K562 (cell line): ENCODE measurements around the gene TSPAN18. TPM values are rescaled to one million over a fixed set of nuclear protein-coding genes. Genes with fewer than 3 reads are reported as not detected.

Experiments used
- FOSL1 ChIP-seq: fragments of 200-800 bp; sonication (Bioruptor generic); conservative IDR thresholded peaks from 2 replicates; pipeline ENCODE4 v1.6.1; 2016; ENCODE audit warnings: missing genetic modification characterization, missing compliant biosample characterization
- MEF2A ChIP-seq: IDR thresholded peaks from 2 replicates; pipeline ENCODE4 v1.6.1; 2011; ENCODE audit warnings: low read depth, mild to moderate bottlenecking, low read length, moderate library complexity; ENCODE audit not compliant: control insufficient read depth
- ZNF280B ChIP-seq: fragments of 250-450 bp; sonication (Bioruptor Pico); IDR thresholded peaks from 2 replicates; pipeline ENCODE4 v1.5.1; 2021; ENCODE audit warnings: mild to moderate bottlenecking
- polyA plus RNA-seq, 8 experiments: library from polyadenylated mRNA; depleted of rRNA in 4 of 8; stranded (reverse) in 5 of 8; unstranded in 3 of 8; fragments of >200 nt; fragmentation: Nextera tagmentation in 2 of 8; fragmentation: Illumina TruSeq in 1 of 8; extraction: Ambion mirVana in 2 of 8; extraction: Trizol in 1 of 8; gene quantifications; 2 replicates each; pipeline versions ENCODE4 v1.2.1 to v1.2.3, GENCODE V29; 2011 to 2014; ENCODE audit warnings: inconsistent platforms in 1 of 8, missing spikeins in 1 of 8
- total RNA-seq, 7 experiments: library from RNA; depleted of rRNA in 6 of 7; stranded (reverse); fragments of >200 nt in 6 of 7; fragmentation: Illumina TruSeq in 2 of 7; extraction: Trizol in 2 of 7; gene quantifications; 2 replicates each; pipeline versions ENCODE4 v1.2.1 to v1.2.3, GENCODE V29; 2011 to 2021; ENCODE audit warnings: low replicate concordance in 1 of 7
- TF ChIP-seq, protein P1 (sequence below), 2 experiments: fragments of 450-650 bp; formaldehyde crosslinking in 1 of 2; IDR thresholded peaks; 2 replicates each; pipeline versions ENCODE4 v1.4.0 to v1.6.1; 2014 to 2020; ENCODE audit warnings: mild to moderate bottlenecking in 2 of 2, borderline replicate concordance in 1 of 2, low read depth in 1 of 2
- TF ChIP-seq, protein P2 (sequence below): fragments of 450-650 bp; IDR thresholded peaks from 2 replicates; pipeline ENCODE4 v1.6.1; 2017; ENCODE audit warnings: mild to moderate bottlenecking, moderate library complexity

Gene TSPAN18
- total and polyA plus RNA-seq, 9 of the 15 experiments (the other 6 are each of a cell fraction or from before 2014, with no cell fraction given), result 0.17 to 0.35 (median 0.22) TPM; not detected in 4

GRCh38 chr11:44950031-44950624 lies 223.4 kb downstream of the TSPAN18 start (continued):
- TF ChIP-seq, protein P1, sequence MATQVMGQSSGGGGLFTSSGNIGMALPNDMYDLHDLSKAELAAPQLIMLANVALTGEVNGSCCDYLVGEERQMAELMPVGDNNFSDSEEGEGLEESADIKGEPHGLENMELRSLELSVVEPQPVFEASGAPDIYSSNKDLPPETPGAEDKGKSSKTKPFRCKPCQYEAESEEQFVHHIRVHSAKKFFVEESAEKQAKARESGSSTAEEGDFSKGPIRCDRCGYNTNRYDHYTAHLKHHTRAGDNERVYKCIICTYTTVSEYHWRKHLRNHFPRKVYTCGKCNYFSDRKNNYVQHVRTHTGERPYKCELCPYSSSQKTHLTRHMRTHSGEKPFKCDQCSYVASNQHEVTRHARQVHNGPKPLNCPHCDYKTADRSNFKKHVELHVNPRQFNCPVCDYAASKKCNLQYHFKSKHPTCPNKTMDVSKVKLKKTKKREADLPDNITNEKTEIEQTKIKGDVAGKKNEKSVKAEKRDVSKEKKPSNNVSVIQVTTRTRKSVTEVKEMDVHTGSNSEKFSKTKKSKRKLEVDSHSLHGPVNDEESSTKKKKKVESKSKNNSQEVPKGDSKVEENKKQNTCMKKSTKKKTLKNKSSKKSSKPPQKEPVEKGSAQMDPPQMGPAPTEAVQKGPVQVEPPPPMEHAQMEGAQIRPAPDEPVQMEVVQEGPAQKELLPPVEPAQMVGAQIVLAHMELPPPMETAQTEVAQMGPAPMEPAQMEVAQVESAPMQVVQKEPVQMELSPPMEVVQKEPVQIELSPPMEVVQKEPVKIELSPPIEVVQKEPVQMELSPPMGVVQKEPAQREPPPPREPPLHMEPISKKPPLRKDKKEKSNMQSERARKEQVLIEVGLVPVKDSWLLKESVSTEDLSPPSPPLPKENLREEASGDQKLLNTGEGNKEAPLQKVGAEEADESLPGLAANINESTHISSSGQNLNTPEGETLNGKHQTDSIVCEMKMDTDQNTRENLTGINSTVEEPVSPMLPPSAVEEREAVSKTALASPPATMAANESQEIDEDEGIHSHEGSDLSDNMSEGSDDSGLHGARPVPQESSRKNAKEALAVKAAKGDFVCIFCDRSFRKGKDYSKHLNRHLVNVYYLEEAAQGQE (IDR thresholded peaks at IDR 0.05; ENCODE audit: borderline replicate concordance), result no peak
- TF ChIP-seq, protein P1 (CRISPR knock-in tag; IDR thresholded peaks at IDR 0.05; ENCODE audit: low read depth), result no peak
- TF ChIP-seq FOSL1 (tag) (no peak), MEF2A (no peak), ZNF280B (no peak)
- TF ChIP-seq, protein P2, sequence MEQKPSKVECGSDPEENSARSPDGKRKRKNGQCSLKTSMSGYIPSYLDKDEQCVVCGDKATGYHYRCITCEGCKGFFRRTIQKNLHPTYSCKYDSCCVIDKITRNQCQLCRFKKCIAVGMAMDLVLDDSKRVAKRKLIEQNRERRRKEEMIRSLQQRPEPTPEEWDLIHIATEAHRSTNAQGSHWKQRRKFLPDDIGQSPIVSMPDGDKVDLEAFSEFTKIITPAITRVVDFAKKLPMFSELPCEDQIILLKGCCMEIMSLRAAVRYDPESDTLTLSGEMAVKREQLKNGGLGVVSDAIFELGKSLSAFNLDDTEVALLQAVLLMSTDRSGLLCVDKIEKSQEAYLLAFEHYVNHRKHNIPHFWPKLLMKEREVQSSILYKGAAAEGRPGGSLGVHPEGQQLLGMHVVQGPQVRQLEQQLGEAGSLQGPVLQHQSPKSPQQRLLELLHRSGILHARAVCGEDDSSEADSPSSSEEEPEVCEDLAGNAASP, result no peak
